MM.1S (cell line): Measurements from ENCODE around the gene FMN1.

Experiments used
- DNase-seq: peaks from one replicate; pipeline ENCODE4 v3.0.0-alpha.2; 2015
- H2AFZ ChIP-seq: fragments of 300-600 bp; sonication (generic); 2 replicates; pipeline ENCODE4 v1.6.0; 2016; ENCODE audit warnings: antibody characterized with exemption, low read length
- H3F3A ChIP-seq: fragments of 300-600 bp; sonication (generic); 2 replicates; pipeline ENCODE4 v1.6.1; 2016; ENCODE audit warnings: mild to moderate bottlenecking, antibody characterized with exemption, low read length, moderate library complexity, mixed read lengths; ENCODE audit not compliant: insufficient read depth
- H3K27ac ChIP-seq: fragments of 300-600 bp; sonication (generic); 2 replicates; pipeline ENCODE4 v1.5.1; 2016; ENCODE audit warnings: mild to moderate bottlenecking, low read length
- H3K27me3 ChIP-seq: fragments of 300-600 bp; sonication (generic); replicated peaks from 2 replicates; pipeline ENCODE4 v1.6.0; 2016; ENCODE audit warnings: low read length; ENCODE audit not compliant: insufficient read depth
- H3K36me3 ChIP-seq: fragments of 300-600 bp; sonication (generic); replicated peaks from 2 replicates; pipeline ENCODE4 v1.6.1; 2016; ENCODE audit warnings: mild to moderate bottlenecking, low read length, mixed read lengths; ENCODE audit not compliant: insufficient read depth
- H3K4me1 ChIP-seq: fragments of 300-600 bp; sonication (generic); 2 replicates; pipeline ENCODE4 v1.6.1; 2016; ENCODE audit warnings: low read length, mixed read lengths
- H3K4me2 ChIP-seq: fragments of 300-600 bp; sonication (generic); 2 replicates; pipeline ENCODE4 v1.6.0; 2016; ENCODE audit warnings: low read depth, low read length
- H3K4me3 ChIP-seq: fragments of 300-600 bp; sonication (generic); 2 replicates; pipeline ENCODE4 v1.5.1; 2016; ENCODE audit warnings: low read length, mixed read lengths
- H3K79me2 ChIP-seq: fragments of 300-600 bp; sonication (generic); 2 replicates; pipeline ENCODE4 v1.6.1; 2016; ENCODE audit warnings: mixed run types, low read length, mixed read lengths
- H3K9ac ChIP-seq: fragments of 300-600 bp; sonication (generic); 2 replicates; pipeline ENCODE4 v1.6.1; 2016; ENCODE audit warnings: low read length, mixed read lengths
- H3K9me2 ChIP-seq: fragments of 300-600 bp; sonication (generic); replicated peaks from 2 replicates; pipeline ENCODE4 v1.6.1; 2016; ENCODE audit warnings: mild to moderate bottlenecking, low read length, mixed read lengths; ENCODE audit not compliant: insufficient read depth
- H3K9me3 ChIP-seq: fragments of 300-600 bp; sonication (generic); replicated peaks from 2 replicates; pipeline ENCODE4 v1.6.1; 2016; ENCODE audit warnings: mild to moderate bottlenecking, low read length, mixed read lengths; ENCODE audit not compliant: insufficient read depth
- H4K20me1 ChIP-seq: fragments of 300-600 bp; sonication (generic); 2 replicates; pipeline ENCODE4 v1.6.1; 2016; ENCODE audit warnings: mild to moderate bottlenecking, low read length, moderate library complexity, mixed read lengths; ENCODE audit not compliant: insufficient read depth
- EZH2 ChIP-seq: fragments of 300-600 bp; sonication (generic); optimal IDR thresholded peaks from 2 replicates; pipeline ENCODE3; 2017; ENCODE audit warnings: low read depth, mild to moderate bottlenecking, antibody characterized with exemption, low read length, mixed read lengths
- EZH2phosphoT487 ChIP-seq: fragments of 300-600 bp; sonication (generic); IDR thresholded peaks from 2 replicates; pipeline ENCODE4 v1.6.1; 2018; ENCODE audit warnings: antibody characterized with exemption, low read length
- TF ChIP-seq, protein P1 (sequence below): fragments of 300-600 bp; sonication (generic); IDR thresholded peaks from 2 replicates; pipeline ENCODE4 v1.5.1; 2016; ENCODE audit warnings: antibody characterized with exemption, low read length, mixed read lengths

FMN1 gene

DNA sequence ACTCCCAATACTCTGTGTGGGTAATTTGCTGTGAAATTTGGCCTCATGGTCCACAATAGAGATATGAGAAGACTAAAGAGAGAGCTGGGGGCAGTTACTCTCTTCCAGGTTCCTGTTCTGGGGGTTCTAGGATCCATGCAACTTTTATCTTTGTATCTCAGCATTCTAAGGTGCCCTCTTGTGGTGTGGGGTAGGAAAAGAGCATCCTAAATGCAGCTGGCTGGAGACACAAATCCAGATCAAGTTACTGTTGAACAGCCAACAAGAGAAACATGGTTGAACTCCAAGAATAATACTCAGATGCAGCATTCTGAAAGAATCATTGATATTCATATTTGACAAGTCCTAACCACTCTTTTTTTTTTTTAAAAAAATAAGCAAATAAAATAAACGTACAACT lies 238.5 kb downstream of the FMN1 start:
- Histone ChIP-seq H3K4me1 (peaks cover 11% of the 10 kb centered on the region), H3F3A (no peaks in the 10 kb centered on the region), H3K27me3 (no peaks in the 10 kb centered on the region), H3K4me2 (no peak overlapping the region), H3K9me3 (no peaks in the 10 kb centered on the region), H3K36me3 (no peaks in the 10 kb centered on the region), H3K9ac (no peak overlapping the region), H3K4me3 (no peak overlapping the region), H2AFZ (no peak overlapping the region), H3K79me2 (peaks cover 68% of the 10 kb centered on the region), H3K27ac (no peak overlapping the region), H4K20me1 (no peaks in the 10 kb centered on the region), H3K9me2 (no peaks in the 10 kb centered on the region)
- no peak for TF ChIP-seq EZH2phosphoT487
- TF ChIP-seq, protein P1, sequence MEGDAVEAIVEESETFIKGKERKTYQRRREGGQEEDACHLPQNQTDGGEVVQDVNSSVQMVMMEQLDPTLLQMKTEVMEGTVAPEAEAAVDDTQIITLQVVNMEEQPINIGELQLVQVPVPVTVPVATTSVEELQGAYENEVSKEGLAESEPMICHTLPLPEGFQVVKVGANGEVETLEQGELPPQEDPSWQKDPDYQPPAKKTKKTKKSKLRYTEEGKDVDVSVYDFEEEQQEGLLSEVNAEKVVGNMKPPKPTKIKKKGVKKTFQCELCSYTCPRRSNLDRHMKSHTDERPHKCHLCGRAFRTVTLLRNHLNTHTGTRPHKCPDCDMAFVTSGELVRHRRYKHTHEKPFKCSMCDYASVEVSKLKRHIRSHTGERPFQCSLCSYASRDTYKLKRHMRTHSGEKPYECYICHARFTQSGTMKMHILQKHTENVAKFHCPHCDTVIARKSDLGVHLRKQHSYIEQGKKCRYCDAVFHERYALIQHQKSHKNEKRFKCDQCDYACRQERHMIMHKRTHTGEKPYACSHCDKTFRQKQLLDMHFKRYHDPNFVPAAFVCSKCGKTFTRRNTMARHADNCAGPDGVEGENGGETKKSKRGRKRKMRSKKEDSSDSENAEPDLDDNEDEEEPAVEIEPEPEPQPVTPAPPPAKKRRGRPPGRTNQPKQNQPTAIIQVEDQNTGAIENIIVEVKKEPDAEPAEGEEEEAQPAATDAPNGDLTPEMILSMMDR = peak; percentile 41
- no peak for DNase-seq

- Histone ChIP-seq H3K4me3 (no peak overlapping the region), H3K4me2 (no peak overlapping the region), H3K79me2 (peaks cover 69% of the 10 kb centered on the region), H3K4me1 (no peaks in the 10 kb centered on the region), H4K20me1 (no peaks in the 10 kb centered on the region), H3K27me3 (no peaks in the 10 kb centered on the region), H3K9ac (no peak overlapping the region), H3K36me3 (no peaks in the 10 kb centered on the region), H3K9me2 (no peaks in the 10 kb centered on the region), H3F3A (no peaks in the 10 kb centered on the region), H3K9me3 (no peaks in the 10 kb centered on the region), H3K27ac (no peak overlapping the region), H2AFZ (no peak overlapping the region)
- TF ChIP-seq EZH2phosphoT487 (no peak), EZH2 (no peak)
- TF ChIP-seq, protein P1 = no peak
- no peak for DNase-seq
These were observed 241.0 kb downstream of the FMN1 start for GRCh38 chr15:32953533-32953910.

GRCh38 chr15:32952901-32953532 lies 241.5 kb downstream of the FMN1 start:
- Histone ChIP-seq H3K27ac (no peak overlapping the region), H3K4me3 (no peak overlapping the region), H4K20me1 (no peaks in the 10 kb centered on the region), H3K9me3 (no peaks in the 10 kb centered on the region), H3K4me1 (no peaks in the 10 kb centered on the region), H2AFZ (no peak overlapping the region), H3K79me2 (peaks cover 69% of the 10 kb centered on the region), H3K36me3 (no peaks in the 10 kb centered on the region), H3F3A (no peaks in the 10 kb centered on the region), H3K9ac (no peak overlapping the region), H3K9me2 (no peaks in the 10 kb centered on the region), H3K27me3 (no peaks in the 10 kb centered on the region), H3K4me2 (no peak overlapping the region)
- TF ChIP-seq EZH2phosphoT487 (no peak), EZH2 (no peak)
- TF ChIP-seq, protein P1 = no peak
- no peak for DNase-seq
